GM12801 (cell line): Measurements from ENCODE around the gene ITSN2.

Experiments
- CTCF ChIP-seq: IDR thresholded peaks from one replicate; pipeline ENCODE4 v1.5.1; 2011; ENCODE audit warnings: control low read depth; ENCODE audit not compliant: insufficient read length; ENCODE audit errors: extremely low read depth

Gene ITSN2

GRCh38 chr2:24222946-24223345 is 137.4 kb downstream of the ITSN2 start:
- no peak for TF ChIP-seq CTCF

GRCh38 chr2:24221343-24222050 is 138.8 kb downstream of the ITSN2 start:
- TF ChIP-seq CTCF = no peak

GRCh38 chr2:24220554-24221291 is 139.6 kb downstream of the ITSN2 start:
- no peak for TF ChIP-seq CTCF

- no peak for TF ChIP-seq CTCF
Observed at GRCh38 chr2:24214880-24215279, 145.5 kb downstream of the ITSN2 start.

GRCh38 chr2:24211408-24211807 is 148.9 kb downstream of the ITSN2 start:
- TF ChIP-seq CTCF = no peak

GRCh38 chr2:24210723-24211122 is 149.6 kb downstream of the ITSN2 start:
- no peak for TF ChIP-seq CTCF

GRCh38 chr2:24210106-24210455 is 150.3 kb downstream of the ITSN2 start:
- no peak for TF ChIP-seq CTCF
